Liver (tissue), 9 donors: Measurements from ENCODE around the gene TAF6. TPM values are rescaled to one million over a fixed set of nuclear protein-coding genes. Genes with fewer than 3 reads are reported as not detected.
A peak's percentile ranks its signal among the peaks of the same experiment; 100 is the strongest.

Source experiments
- DNase-seq: peaks from one replicate; pipeline ENCODE4 v3.0.0-alpha.2; 2017; ENCODE audit warnings: low spot score
- H3K27ac ChIP-seq, 2 donors: one replicate each; pipeline ENCODE4 v1.7.0; 2013; ENCODE audit warnings: inconsistent platforms in 2 of 2, low read length in 2 of 2, control low read depth in 1 of 2, low read depth in 1 of 2, mild to moderate bottlenecking in 1 of 2
- H3K27me3 ChIP-seq, 4 donors: one replicate each; pipeline versions ENCODE4 v1.6.1 to v1.7.0; 2013; ENCODE audit warnings: low read length in 3 of 4, inconsistent platforms in 1 of 4, mild to moderate bottlenecking in 1 of 4, moderate library complexity in 1 of 4; ENCODE audit not compliant: control insufficient read depth in 4 of 4, insufficient read depth in 4 of 4
- H3K36me3 ChIP-seq, 4 donors: one replicate each; pipeline versions ENCODE4 v1.6.1 to v1.7.0; 2013; ENCODE audit warnings: low read length in 3 of 4, mild to moderate bottlenecking in 3 of 4, low read depth in 1 of 4, moderate library complexity in 1 of 4; ENCODE audit not compliant: control insufficient read depth in 4 of 4, insufficient read depth in 3 of 4
- H3K4me1 ChIP-seq, 4 donors: one replicate each; pipeline versions ENCODE4 v1.6.1 to v1.7.0; 2013; ENCODE audit warnings: low read length in 3 of 4, mild to moderate bottlenecking in 3 of 4, moderate library complexity in 1 of 4; ENCODE audit not compliant: control insufficient read depth in 4 of 4, insufficient read depth in 4 of 4
- H3K4me3 ChIP-seq, 3 donors: one replicate each; pipeline versions ENCODE4 v1.6.1 to v1.7.0; 2013; ENCODE audit warnings: low read length in 3 of 3, control low read depth in 1 of 3, low read depth in 1 of 3, mild to moderate bottlenecking in 1 of 3
- H3K9ac ChIP-seq, 2 donors: one replicate each; pipeline ENCODE4 v1.7.0; 2013; ENCODE audit warnings: low read length in 2 of 2, mild to moderate bottlenecking in 2 of 2, moderate library complexity in 2 of 2, control low read depth in 1 of 2, low read depth in 1 of 2
- H3K9me3 ChIP-seq, 4 donors: one replicate each; pipeline versions ENCODE4 v1.6.1 to v1.7.0; 2013; ENCODE audit warnings: low read length in 3 of 4; ENCODE audit not compliant: control insufficient read depth in 4 of 4
- ATF3 ChIP-seq: IDR thresholded peaks from 2 replicates; pipeline ENCODE4 v1.6.1; 2016; ENCODE audit warnings: antibody characterized with exemption
- CTCF ChIP-seq: fragments of 150-350 bp; IDR thresholded peaks from 2 replicates; pipeline ENCODE4 v1.5.1; 2017; ENCODE audit warnings: improper control_type of control experiment, low read depth, low read length; ENCODE audit not compliant: missing input control
- FOXA1 ChIP-seq: IDR thresholded peaks from 2 replicates; pipeline ENCODE4 v1.6.1; 2016; ENCODE audit warnings: antibody characterized with exemption
- FOXA2 ChIP-seq: IDR thresholded peaks from 2 replicates; pipeline ENCODE4 v1.6.1; 2016; ENCODE audit warnings: antibody characterized with exemption
- GABPA ChIP-seq, 2 donors: IDR thresholded peaks in 1 of 2; conservative IDR thresholded peaks in 1 of 2; 2 replicates each; pipeline ENCODE4 v1.6.1; 2016; ENCODE audit warnings: antibody characterized with exemption in 2 of 2, mild to moderate bottlenecking in 1 of 2, moderate library complexity in 1 of 2
- HNF4G ChIP-seq: IDR thresholded peaks from 2 replicates; pipeline ENCODE4 v1.6.1; 2016; ENCODE audit warnings: antibody characterized with exemption
- JUND ChIP-seq, 2 donors: IDR thresholded peaks; 2 replicates each; pipeline ENCODE4 v1.6.1; 2016; ENCODE audit warnings: antibody characterized with exemption in 2 of 2
- RAD21 ChIP-seq, 2 donors: IDR thresholded peaks; 2 replicates each; pipeline ENCODE4 v1.6.1; 2016; ENCODE audit warnings: antibody characterized with exemption in 2 of 2, mild to moderate bottlenecking in 2 of 2
- REST ChIP-seq: IDR thresholded peaks from 2 replicates; pipeline ENCODE4 v1.6.1; 2016; ENCODE audit warnings: antibody characterized with exemption, mild to moderate bottlenecking
- TAF1 ChIP-seq: conservative IDR thresholded peaks from 2 replicates; pipeline ENCODE4 v1.6.1; 2016; ENCODE audit warnings: antibody characterized with exemption, mild to moderate bottlenecking
- YY1 ChIP-seq: IDR thresholded peaks from 2 replicates; pipeline ENCODE4 v1.6.1; 2016; ENCODE audit warnings: antibody characterized with exemption, mild to moderate bottlenecking
- ZBTB33 ChIP-seq: IDR thresholded peaks from 2 replicates; pipeline ENCODE4 v1.6.1; 2016; ENCODE audit warnings: antibody characterized with exemption
- WGBS: extraction: QIAGEN DNeasy Blood & Tissue Kit; methylation state at CpG from one replicate; pipeline ENCODE4 v1.1.7; 2013; 5-methylcytosine and 5-hydroxymethylcytosine counted together
- polyA plus RNA-seq, 2 donors: library from polyadenylated mRNA; stranded (reverse) in 1 of 2; unstranded in 1 of 2; fragments of 200-250 nt in 1 of 2; fragments of >200 nt in 1 of 2; fragmentation: Nextera tagmentation in 1 of 2; extraction: Ambion mirVana in 1 of 2; gene quantifications; one replicate each; pipeline versions ENCODE4 v1.2.1 to v1.2.3, GENCODE V29; 2013 to 2015
- total RNA-seq, 2 donors: library from RNA; depleted of rRNA; stranded (reverse); fragments of >200 nt; gene quantifications; one replicate each; pipeline ENCODE4 v1.2.3, GENCODE V29; 2014
- donor health status: healthy.
- donor health status: healthy.
- donor health status: healthy.
- donor health status: healthy.
- donor health status: healthy.

The TAF6 gene
- total and polyA plus RNA-seq, 4 donors = 8.9 to 17.9 (median 16.2) TPM

- WGBS = 80% methylated on average over 4 of the region's 4 CpGs
- H3K9ac ChIP-seq = no peak overlapping the region
- H3K4me1 ChIP-seq = peaks cover 9 to 37% (median 24%) of the 10 kb centered on the region in 4 donors
Observed at GRCh38 chr7:100124301-100125230, 5.4 kb upstream of the TAF6 start.

GRCh38 chr7:100122568-100122967 is 3.4 kb upstream of the TAF6 start:
- Histone ChIP-seq H3K27ac (no peak overlapping the region), H3K9ac (no peak overlapping the region), H3K36me3 (no peaks in the 10 kb centered on the region), H3K4me3 (no peak overlapping the region), H3K4me1 (peaks cover 6 to 39% (median 27%) of the 10 kb centered on the region in 4 donors), H3K27me3 (no peaks in the 10 kb centered on the region), H3K9me3 (no peaks in the 10 kb centered on the region)
- no peak for TF ChIP-seq REST
- TF ChIP-seq HNF4G = no peak
- no peak for TF ChIP-seq CTCF
- TF ChIP-seq TAF1 = no peak
- no peak for TF ChIP-seq ZBTB33
- no peak for TF ChIP-seq FOXA2
- TF ChIP-seq JUND (IDR thresholded peaks at IDR 0.05) = no peak
- no peak for TF ChIP-seq RAD21 (IDR thresholded peaks at IDR 0.05)
- WGBS = 100% methylated on average over 1 of the region's 1 CpG
- DNase-seq = peak; percentile 76

More at GRCh38 chr7:100124301-100125230, 5.4 kb upstream of the TAF6 start:
- TF ChIP-seq FOXA2 (no peak), JUND (IDR thresholded peaks at IDR 0.05) (no peak), YY1 (no peak), GABPA (IDR thresholded peaks at IDR 0.05 in 1 of 2, conservative IDR thresholded peaks at IDR 0.05 in 1 of 2) (no peak), FOXA1 (no peak), HNF4G (no peak), ATF3 (no peak)
- H3K36me3 ChIP-seq = no peaks in the 10 kb centered on the region
- no peaks in the 10 kb centered on the region for H3K27me3 ChIP-seq
- peak; percentile 55 for DNase-seq
- no peak overlapping the region for H3K27ac ChIP-seq
- H3K9me3 ChIP-seq = no peaks in the 10 kb centered on the region
- no peak overlapping the region for H3K4me3 ChIP-seq
